SK-N-SH treated with all-trans-retinoic acid at 6 μM for 48 hours (cell line): ENCODE measurements around the gene CCDC146.
"Not testable (repeated sequence)": the region's sequence is repeated elsewhere in the genome, so short reads cannot be mapped to it uniquely, and the experiment has no call there.

ENCODE experiments used
- ATAC-seq: fragments of 200-7000 bp; cut with Tn5 transposase; 3 replicates; pipeline ENCODE4 v1.9.1; 2020; ENCODE audit warnings: mild to moderate bottlenecking, moderate library complexity
- ARNTL ChIP-seq: fragments of 450-650 bp; formaldehyde crosslinking; IDR thresholded peaks from 2 replicates; pipeline ENCODE4 v1.5.0; 2020; ENCODE audit warnings: low read depth, mild to moderate bottlenecking, moderate library complexity, borderline replicate concordance
- BACH2 ChIP-seq: fragments of 250-450 bp; sonication (Bioruptor Pico); IDR thresholded peaks from 2 replicates; pipeline ENCODE4 v1.9.0; 2021; ENCODE audit warnings: mild to moderate bottlenecking, borderline replicate concordance
- CSDC2 ChIP-seq: fragments of 250-450 bp; sonication (Bioruptor Pico); IDR thresholded peaks from 2 replicates; pipeline ENCODE4 v1.5.0; 2020; ENCODE audit warnings: mild to moderate bottlenecking, moderate library complexity
- CSRNP3 ChIP-seq: fragments of 250-450 bp; sonication (Bioruptor Pico); IDR thresholded peaks from 2 replicates; pipeline ENCODE4 v1.5.1; 2021; ENCODE audit warnings: mild to moderate bottlenecking, moderate library complexity
- GLIS3 ChIP-seq: fragments of 250-450 bp; sonication (Bioruptor Pico); IDR thresholded peaks from 2 replicates; pipeline ENCODE4 v1.5.0; 2020; ENCODE audit warnings: mild to moderate bottlenecking, moderate library complexity
- ISL1 ChIP-seq: fragments of 250-450 bp; sonication (Bioruptor Pico); IDR thresholded peaks from 2 replicates; pipeline ENCODE4 v2.1.2; 2022; ENCODE audit warnings: mild to moderate bottlenecking, moderate library complexity
- OSR1 ChIP-seq: fragments of 250-450 bp; sonication (Bioruptor Pico); IDR thresholded peaks from 2 replicates; pipeline ENCODE4 v1.8.0; 2022; ENCODE audit warnings: moderate library complexity, mild to moderate bottlenecking, inconsistent platforms
- POU6F1 ChIP-seq: fragments of 250-450 bp; sonication (Bioruptor Pico); IDR thresholded peaks from 2 replicates; pipeline ENCODE4 v1.8.0; 2021; ENCODE audit warnings: low read depth, mild to moderate bottlenecking, moderate library complexity, borderline replicate concordance
- PPARA ChIP-seq: fragments of 250-450 bp; sonication (Bioruptor Pico); IDR thresholded peaks from 2 replicates; pipeline ENCODE4 v1.5.0; 2020; ENCODE audit warnings: mild to moderate bottlenecking, borderline replicate concordance
- RARB ChIP-seq: fragments of 250-450 bp; sonication (Bioruptor Pico); IDR thresholded peaks from 2 replicates; pipeline ENCODE4 v1.8.0; 2021; ENCODE audit warnings: mild to moderate bottlenecking, moderate library complexity
- SNAI2 ChIP-seq: fragments of 250-450 bp; sonication (Bioruptor Pico); IDR thresholded peaks from 2 replicates; pipeline ENCODE4 v1.5.0; 2020; ENCODE audit warnings: mild to moderate bottlenecking, moderate library complexity
- TCF4 ChIP-seq: fragments of 250-450 bp; sonication (Bioruptor Pico); IDR thresholded peaks from 2 replicates; pipeline ENCODE4 v1.8.0; 2021; ENCODE audit warnings: mild to moderate bottlenecking, moderate library complexity, borderline replicate concordance
- TSHZ2 ChIP-seq: fragments of 250-450 bp; sonication (Bioruptor Pico); IDR thresholded peaks from 2 replicates; pipeline ENCODE4 v1.5.0; 2020; ENCODE audit warnings: mild to moderate bottlenecking, moderate library complexity
- ZC3H10 ChIP-seq: fragments of 250-450 bp; sonication (Bioruptor Pico); IDR thresholded peaks from 2 replicates; pipeline ENCODE4 v1.5.1; 2021; ENCODE audit warnings: mild to moderate bottlenecking, moderate library complexity
- ZFP3 ChIP-seq: fragments of 250-450 bp; sonication (Bioruptor Pico); IDR thresholded peaks from 2 replicates; pipeline ENCODE4 v1.5.0; 2020; ENCODE audit warnings: mild to moderate bottlenecking, moderate library complexity
- ZFP30 ChIP-seq: fragments of 450-650 bp; formaldehyde crosslinking; IDR thresholded peaks from 2 replicates; pipeline ENCODE4 v1.5.0; 2022; ENCODE audit warnings: mild to moderate bottlenecking, moderate library complexity
- ZNF70 ChIP-seq: fragments of 450-650 bp; formaldehyde crosslinking; IDR thresholded peaks from 2 replicates; pipeline ENCODE4 v1.5.0; 2020; ENCODE audit warnings: mild to moderate bottlenecking, moderate library complexity
- ZNF8 ChIP-seq: fragments of 450-650 bp; formaldehyde crosslinking; IDR thresholded peaks from 2 replicates; pipeline ENCODE4 v1.5.0; 2020; ENCODE audit warnings: mild to moderate bottlenecking, moderate library complexity
- TF ChIP-seq, protein P1 (sequence below): fragments of 250-450 bp; sonication (Bioruptor Pico); IDR thresholded peaks from 2 replicates; pipeline ENCODE4 v1.5.1; 2020; ENCODE audit warnings: low read depth, mild to moderate bottlenecking, moderate library complexity

Gene CCDC146

DNA sequence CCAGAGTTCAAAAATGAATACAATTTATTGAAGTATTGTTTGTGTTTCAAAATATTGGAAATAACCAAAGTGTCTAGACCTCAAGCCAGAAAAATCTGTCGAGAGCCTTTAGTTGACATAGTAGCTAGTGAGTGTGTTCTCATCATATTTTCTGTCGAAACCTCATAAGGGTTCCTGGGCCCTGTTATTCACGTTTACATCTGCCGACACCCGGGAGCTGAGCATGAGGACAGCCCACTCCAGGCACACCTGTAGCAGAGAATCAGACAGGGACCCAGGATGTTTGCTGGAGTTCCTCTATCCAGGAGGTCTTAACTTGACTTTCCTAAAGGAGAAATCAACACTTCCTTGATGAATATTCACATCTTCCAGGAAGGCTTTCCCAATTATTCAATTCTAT lies 149.4 kb downstream of the CCDC146 start:
- no peak for ATAC-seq
- no peak for TF ChIP-seq ZFP3 (CRISPR knock-in tag)
- no peak for TF ChIP-seq POU6F1 (CRISPR knock-in tag)
- no peak for TF ChIP-seq ZNF8
- TF ChIP-seq ZC3H10 (CRISPR knock-in tag) = no peak
- no peak for TF ChIP-seq SNAI2 (CRISPR knock-in tag)
- TF ChIP-seq TSHZ2 (CRISPR knock-in tag) = no peak
- no peak for TF ChIP-seq ZNF70 (CRISPR knock-in tag)
- TF ChIP-seq ZFP30 (CRISPR knock-in tag) = no peak
- no peak for TF ChIP-seq RARB (CRISPR knock-in tag)
- no peak for TF ChIP-seq OSR1 (CRISPR knock-in tag)
- TF ChIP-seq BACH2 (CRISPR knock-in tag) = no peak
- TF ChIP-seq, protein P1, sequence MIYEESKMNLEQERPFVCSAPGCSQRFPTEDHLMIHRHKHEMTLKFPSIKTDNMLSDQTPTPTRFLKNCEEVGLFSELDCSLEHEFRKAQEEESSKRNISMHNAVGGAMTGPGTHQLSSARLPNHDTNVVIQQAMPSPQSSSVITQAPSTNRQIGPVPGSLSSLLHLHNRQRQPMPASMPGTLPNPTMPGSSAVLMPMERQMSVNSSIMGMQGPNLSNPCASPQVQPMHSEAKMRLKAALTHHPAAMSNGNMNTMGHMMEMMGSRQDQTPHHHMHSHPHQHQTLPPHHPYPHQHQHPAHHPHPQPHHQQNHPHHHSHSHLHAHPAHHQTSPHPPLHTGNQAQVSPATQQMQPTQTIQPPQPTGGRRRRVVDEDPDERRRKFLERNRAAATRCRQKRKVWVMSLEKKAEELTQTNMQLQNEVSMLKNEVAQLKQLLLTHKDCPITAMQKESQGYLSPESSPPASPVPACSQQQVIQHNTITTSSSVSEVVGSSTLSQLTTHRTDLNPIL (CRISPR knock-in tag) = no peak
- no peak for TF ChIP-seq GLIS3
- TF ChIP-seq ISL1 = no peak
- no peak for TF ChIP-seq PPARA

GRCh38 chr7:77275663-77276062 lies 153.2 kb downstream of the CCDC146 start:
- not testable (repeated sequence) for ATAC-seq

- TF ChIP-seq TCF4 (CRISPR knock-in tag) (no peak), SNAI2 (CRISPR knock-in tag) (no peak), OSR1 (CRISPR knock-in tag) (no peak), RARB (CRISPR knock-in tag) (no peak), ZFP30 (CRISPR knock-in tag) (no peak), ZFP3 (CRISPR knock-in tag) (no peak), CSRNP3 (CRISPR knock-in tag) (no peak), PPARA (no peak)
- no peak for ATAC-seq
Observed at GRCh38 chr7:77276120-77276519, 153.7 kb downstream of the CCDC146 start.

DNA sequence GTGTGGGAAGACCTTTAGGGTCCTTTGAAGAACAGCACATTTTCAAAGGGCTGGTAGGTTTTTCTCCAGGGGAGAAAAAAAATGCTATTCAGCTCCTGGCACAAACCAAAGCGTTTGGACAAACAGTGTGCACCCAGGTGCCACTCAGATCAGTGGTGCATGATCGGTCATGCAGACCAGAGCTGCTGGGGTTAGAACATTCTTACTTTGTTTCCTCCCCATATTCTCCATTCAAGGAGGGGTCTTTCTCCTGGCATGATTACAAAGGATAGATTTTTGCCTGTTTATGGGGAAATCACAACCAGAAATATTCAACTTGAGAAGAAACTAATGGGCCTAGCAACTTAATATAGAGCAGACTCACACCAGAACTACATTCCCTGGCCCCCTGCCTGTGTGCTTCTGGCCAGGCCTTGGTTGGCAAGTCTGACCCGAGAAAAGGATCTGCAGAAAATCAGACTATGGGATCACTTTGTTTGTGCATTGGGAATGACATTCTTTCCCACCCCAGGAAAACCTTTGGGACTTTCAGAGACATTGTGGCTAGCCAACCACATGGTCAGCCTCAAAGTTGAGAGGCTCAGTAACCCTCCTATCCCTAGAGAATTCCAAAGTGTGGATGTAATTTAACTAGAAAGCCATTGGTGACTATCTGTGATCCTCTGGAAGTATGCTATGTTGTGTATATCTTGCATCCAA lies 159.5 kb downstream of the CCDC146 start:
- TF ChIP-seq POU6F1 (CRISPR knock-in tag) (no peak), ARNTL (CRISPR knock-in tag) (no peak), CSDC2 (CRISPR knock-in tag) (no peak), BACH2 (CRISPR knock-in tag) (no peak)
- ATAC-seq = no peak
